HG02943 (cell line): ENCODE results near the gene SH3BP1.

Experiments used
- ATAC-seq: cut with Tn5 transposase; IDR thresholded peaks from one replicate; pipeline ENCODE4 v1.9.1; 2021; ENCODE audit warnings: mild to moderate bottlenecking, low read depth, moderate library complexity; ENCODE audit not compliant: unreplicated experiment

SH3BP1 gene

DNA sequence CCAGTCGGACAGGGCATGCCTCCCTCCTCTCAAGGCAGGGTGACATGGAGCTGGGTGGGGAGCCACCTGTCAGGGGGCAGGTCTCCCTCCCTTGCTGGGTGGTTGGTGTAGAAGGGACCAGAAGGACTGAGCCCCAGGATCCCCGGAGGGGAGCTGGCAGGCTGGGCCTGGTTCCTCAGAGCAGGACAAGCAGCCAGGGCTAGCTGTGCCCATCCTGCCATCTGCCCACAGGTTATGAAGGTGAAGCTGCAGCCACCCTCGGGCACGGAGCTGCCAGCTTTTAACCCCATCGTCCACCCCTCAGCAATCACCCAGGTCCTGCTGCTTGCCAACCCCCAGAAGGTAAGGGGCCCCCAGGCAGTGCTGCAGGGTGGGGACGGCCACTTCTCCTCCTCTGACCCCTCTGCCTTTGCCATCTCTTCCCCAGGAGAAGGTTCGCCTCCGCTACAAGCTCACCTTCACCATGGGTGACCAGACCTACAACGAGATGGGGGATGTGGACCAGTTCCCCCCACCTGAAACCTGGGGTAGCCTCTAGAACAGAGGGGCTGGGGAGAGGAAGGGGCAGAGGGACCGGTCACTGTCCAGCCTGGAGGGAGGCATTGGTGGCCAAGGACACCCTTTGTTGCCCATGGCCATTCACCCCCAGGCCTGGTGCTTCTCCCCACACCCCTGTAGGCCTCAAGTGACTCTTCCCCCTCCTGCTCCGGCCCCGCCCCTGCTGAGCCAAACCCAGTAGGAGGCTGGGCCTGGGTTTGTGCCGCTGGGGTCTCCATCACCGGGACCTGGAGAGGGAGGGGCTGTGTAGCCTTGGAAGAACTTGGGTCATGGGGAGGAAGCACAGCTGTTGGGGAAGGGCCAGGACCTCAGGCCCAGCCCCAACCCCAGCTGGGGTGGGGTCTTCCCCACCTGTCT lies 7.0 kb upstream of the SH3BP1 start:
- ATAC-seq: peak; percentile 14

DNA sequence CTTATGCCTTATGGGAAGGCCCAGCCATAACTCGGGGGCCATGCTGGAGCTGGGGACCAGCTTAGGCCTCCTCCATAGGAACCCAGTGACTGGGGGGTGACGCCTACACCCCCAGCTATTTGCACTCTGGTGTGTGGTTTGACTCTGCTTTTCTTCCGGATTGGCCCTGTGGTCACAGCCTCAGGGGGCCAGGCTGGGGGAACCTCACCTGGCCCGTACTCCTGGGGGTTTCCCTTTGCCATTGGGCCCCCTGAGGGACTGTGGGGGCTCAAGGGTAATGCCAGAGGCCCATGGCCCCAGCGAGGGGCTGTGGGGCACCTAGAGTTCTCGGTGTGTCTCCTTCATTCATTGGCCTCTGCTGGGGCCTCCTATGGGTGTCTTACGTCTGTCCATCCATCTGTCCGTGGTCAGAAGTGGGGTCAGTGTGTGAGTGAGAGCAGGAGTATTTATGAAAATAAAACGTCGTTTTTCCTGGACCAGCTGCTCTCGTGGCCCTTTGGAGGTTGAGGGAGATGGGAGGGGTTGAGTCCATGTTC lies 6.3 kb upstream of the SH3BP1 start:
- ATAC-seq: peak; percentile 47

DNA sequence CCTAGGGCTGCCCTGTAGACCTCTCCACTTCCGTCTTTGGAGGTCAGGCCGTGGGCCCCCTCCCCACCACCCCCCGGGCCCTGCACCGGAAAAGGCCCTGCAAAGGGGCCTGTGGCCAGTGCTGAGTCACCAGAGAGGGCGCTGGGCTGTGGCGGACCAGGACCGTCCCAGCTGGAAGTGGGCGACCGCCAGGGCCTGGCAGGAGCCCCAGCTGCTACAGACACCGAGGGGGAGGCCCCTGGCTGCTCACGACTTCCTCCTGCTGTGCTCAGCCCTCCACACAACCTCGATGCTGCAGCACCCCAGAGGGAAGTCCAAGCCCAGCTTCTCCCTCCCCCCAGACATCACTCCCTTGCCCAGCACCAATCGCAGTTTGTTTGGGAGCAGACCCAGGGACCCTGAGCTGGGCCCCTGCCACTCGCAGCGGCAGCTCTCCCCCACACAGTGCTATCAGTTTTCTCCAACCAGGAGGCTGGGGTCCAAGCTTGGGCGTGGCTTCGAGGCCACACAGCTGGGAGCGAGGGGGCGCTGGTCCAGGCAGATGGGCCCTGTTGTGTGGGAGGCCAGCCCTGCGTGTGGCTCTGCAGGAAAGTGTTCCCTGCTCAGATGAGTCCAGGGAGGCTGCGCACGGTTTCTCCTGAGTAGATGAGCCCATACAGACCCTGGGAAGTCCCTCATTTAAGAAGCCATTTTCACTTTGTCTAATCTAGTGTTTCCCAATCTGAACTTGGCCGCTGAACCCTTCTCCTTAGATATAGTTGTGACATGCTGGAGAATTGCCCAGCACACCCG lies 5.6 kb upstream of the SH3BP1 start:
- ATAC-seq: peak; percentile 44

GRCh38 chr22:37634417-37634924 lies 5.0 kb upstream of the SH3BP1 start:
- no peak for ATAC-seq

GRCh38 chr22:37635157-37635556 lies 4.3 kb upstream of the SH3BP1 start:
- ATAC-seq: no peak

DNA sequence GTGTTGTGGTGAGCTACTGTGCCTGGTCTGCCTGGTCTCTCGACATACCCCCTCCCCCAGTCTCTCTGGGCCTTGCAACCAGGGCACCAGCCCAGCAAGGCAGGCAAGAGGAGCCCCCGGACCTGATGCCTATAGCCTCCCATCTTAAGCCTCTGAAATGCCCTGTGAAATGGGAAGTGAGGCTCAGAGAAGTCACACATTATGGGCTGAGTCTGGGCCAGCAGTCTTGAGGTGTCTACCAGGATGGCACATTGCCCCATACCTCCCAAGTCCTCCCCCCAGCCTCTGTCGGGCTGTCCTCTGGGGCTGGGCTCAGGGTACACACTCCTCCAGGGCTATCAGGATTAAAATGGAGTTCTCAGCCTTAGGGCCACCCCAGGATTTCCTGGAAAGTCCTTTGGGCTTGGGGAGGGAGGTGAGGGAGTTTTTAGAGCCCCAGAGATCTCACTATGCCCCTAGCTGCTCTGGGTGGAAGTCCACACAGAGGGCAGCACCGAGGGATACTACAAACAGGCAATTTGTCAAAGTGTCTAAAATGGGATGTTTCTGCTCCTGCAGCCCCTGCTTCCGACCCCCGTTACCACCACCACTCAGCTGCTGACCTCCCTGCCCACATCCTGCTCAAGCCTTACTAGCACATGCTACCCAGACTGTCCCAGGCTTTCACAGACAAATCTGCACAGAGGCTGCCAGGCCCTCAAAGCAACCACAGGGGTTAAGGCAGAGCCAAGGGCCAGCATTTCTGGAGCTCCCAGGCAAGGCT lies 3.1 kb upstream of the SH3BP1 start:
- no peak for ATAC-seq

DNA sequence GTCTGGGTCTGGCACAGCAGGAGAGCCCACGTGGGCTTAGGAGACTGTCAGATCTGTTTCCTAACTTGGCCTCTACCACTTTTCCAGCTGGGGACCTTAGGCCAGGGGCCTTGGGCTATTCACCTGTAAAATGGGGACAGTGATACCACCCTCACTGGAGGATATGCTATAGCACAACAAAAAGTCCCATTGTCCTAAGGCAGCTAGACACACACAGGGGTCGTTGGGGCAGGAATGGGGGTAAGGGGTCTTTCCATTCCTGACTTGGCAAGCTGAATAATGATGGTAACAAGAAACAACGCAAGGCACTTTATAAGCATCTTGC lies 2.6 kb upstream of the SH3BP1 start:
- ATAC-seq: no peak

GRCh38 chr22:37638391-37639069 lies 939 bp upstream of the SH3BP1 start:
- no peak for ATAC-seq

DNA sequence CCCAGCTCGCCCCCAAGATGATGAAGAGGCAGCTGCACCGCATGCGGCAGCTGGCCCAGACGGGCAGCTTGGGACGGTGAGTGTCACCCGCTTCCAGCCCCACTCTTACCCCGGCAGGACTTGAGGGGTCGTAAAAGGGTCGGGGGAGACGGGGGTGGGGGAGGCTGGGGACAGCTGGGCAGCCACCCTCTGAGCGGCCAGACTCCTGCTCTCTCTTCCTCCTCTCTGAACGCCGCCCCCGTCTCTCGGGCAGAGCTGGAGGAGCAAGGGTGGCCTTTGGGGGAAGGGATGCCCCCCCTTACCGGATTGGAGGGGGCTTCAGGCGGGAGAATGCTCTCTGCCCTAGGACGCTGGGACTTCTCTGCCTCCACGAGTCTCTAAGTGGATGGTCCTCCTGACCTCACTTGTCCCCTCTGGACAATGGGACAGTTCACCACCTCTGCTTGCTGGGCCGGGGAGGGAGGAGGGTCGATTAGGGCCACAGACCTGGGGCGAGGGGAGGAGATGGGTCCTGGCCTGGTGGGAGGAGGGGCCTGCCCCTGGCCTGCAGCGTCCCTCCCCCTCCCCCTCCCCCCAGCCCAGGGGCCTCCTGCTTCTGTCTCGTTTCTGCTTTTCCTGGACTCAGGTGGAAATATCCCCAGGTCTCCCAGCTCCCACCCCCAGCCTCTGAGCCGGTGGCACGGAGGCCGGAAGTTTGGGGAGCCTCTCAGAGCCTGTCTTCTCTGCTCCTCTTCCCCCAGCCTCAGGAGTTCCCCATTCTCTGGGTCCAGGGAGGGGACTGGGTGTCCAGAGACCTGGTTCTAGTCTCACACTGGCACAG lies 512 bp downstream of the SH3BP1 start:
- ATAC-seq: no peak

GRCh38 chr22:37640591-37641560 lies 1.4 kb downstream of the SH3BP1 start:
- ATAC-seq: no peak

- ATAC-seq: no peak
These were observed 2.1 kb downstream of the SH3BP1 start for GRCh38 chr22:37641561-37641949.

- no peak for ATAC-seq
These were observed 3.9 kb downstream of the SH3BP1 start for GRCh38 chr22:37643225-37643847.

DNA sequence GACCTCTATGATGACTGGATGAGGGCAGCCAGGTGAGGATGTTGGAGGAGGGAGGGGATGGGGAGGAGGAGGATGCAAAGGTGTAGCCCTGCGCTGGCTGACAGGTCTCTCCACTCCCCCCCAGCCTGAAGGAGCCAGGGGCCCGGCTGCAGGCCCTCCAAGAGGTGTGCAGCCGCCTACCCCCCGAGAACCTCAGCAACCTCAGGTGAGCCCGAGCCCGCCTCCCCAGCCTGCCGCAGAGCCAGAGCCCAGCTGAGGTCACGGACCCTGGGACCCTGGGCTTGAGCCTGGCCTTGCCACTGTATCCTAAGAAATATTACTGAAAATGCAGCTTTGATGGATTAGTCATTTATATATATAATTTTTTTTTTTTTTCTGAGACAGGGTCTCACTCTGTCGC lies 7.8 kb downstream of the SH3BP1 start:
- no peak for ATAC-seq

GRCh38 chr22:37647928-37648327 lies 8.5 kb downstream of the SH3BP1 start:
- no peak for ATAC-seq

GRCh38 chr22:37650463-37651136 lies 11.1 kb downstream of the SH3BP1 start:
- ATAC-seq: no peak

GRCh38 chr22:37654563-37655251 lies 15.2 kb downstream of the SH3BP1 start:
- no peak for ATAC-seq

GRCh38 chr22:37655252-37655563 lies 15.7 kb downstream of the SH3BP1 start:
- ATAC-seq: no peak
